Fibroblast of peridontal ligament (primary cell): Measurements from ENCODE around the gene EIF4H.
"Not testable (repeated sequence)": the region's sequence is repeated elsewhere in the genome, so short reads cannot be mapped to it uniquely, and the experiment has no call there.

ENCODE experiments used
- DNase-seq: peaks from one replicate; pipeline ENCODE4 v3.0.0-alpha.2; 2010; ENCODE audit errors: extremely low read depth

Gene EIF4H

GRCh38 chr7:74199551-74200355, 25.6 kb downstream of the EIF4H start:
- DNase-seq, result peak; percentile 39

- DNase-seq, result peak; percentile 79
These were observed 28.8 kb downstream of the EIF4H start for GRCh38 chr7:74202841-74203556.

- DNase-seq, result no peak
These were observed 29.9 kb downstream of the EIF4H start for GRCh38 chr7:74203956-74204618.

GRCh38 chr7:74206052-74206451, 31.9 kb downstream of the EIF4H start:
- DNase-seq, result not testable (repeated sequence)

- peak; percentile 70 for DNase-seq
These were observed 32.5 kb downstream of the EIF4H start for GRCh38 chr7:74206589-74207120.

- no peak for DNase-seq
These were observed 33.4 kb downstream of the EIF4H start for GRCh38 chr7:74207586-74207985.

- DNase-seq, result not testable (repeated sequence)
These were observed 34.1 kb downstream of the EIF4H start for GRCh38 chr7:74208241-74208640.

GRCh38 chr7:74212661-74213060, 38.5 kb downstream of the EIF4H start:
- DNase-seq, result no peak

GRCh38 chr7:74214816-74215630, 40.9 kb downstream of the EIF4H start:
- DNase-seq, result no peak

- DNase-seq, result no peak
These were observed 41.8 kb downstream of the EIF4H start for GRCh38 chr7:74215921-74216320.

- DNase-seq, result peak; percentile 10
These were observed 42.2 kb downstream of the EIF4H start for GRCh38 chr7:74216361-74216761.

- no peak for DNase-seq
These were observed 43.5 kb downstream of the EIF4H start for GRCh38 chr7:74217455-74218342.

- DNase-seq, result no peak
These were observed 44.2 kb downstream of the EIF4H start for GRCh38 chr7:74218343-74218698.

GRCh38 chr7:74219416-74219815, 45.3 kb downstream of the EIF4H start:
- DNase-seq, result no peak

GRCh38 chr7:74220229-74220628, 46.1 kb downstream of the EIF4H start:
- no peak for DNase-seq

- no peak for DNase-seq
These were observed 47.6 kb downstream of the EIF4H start for GRCh38 chr7:74221713-74222112.

- DNase-seq, result no peak
These were observed 48.9 kb downstream of the EIF4H start for GRCh38 chr7:74222851-74223710.

- no peak for DNase-seq
These were observed 49.8 kb downstream of the EIF4H start for GRCh38 chr7:74223711-74224510.

- no peak for DNase-seq
These were observed 50.3 kb downstream of the EIF4H start for GRCh38 chr7:74224511-74224832.
